Smooth muscle cell (in vitro differentiated cells): ENCODE measurements around the gene XRCC5. TPM values are rescaled to one million over a fixed set of nuclear protein-coding genes. Genes with fewer than 3 reads are reported as not detected.

Experiments used
- DNase-seq: peaks from one replicate; lab custom pipeline; 2025; ENCODE audit not compliant: unreplicated experiment; lab: John Stamatoyannopoulos, UW
- H2AFZ ChIP-seq: fragments of 200-600 bp; sonication (generic); 2 replicates; pipeline ENCODE4 v1.6.0; 2016; ENCODE audit warnings: antibody characterized with exemption, low read depth, mild to moderate bottlenecking
- H3F3A ChIP-seq: fragments of 200-600 bp; sonication (generic); 2 replicates; pipeline ENCODE4 v1.6.0; 2017; ENCODE audit warnings: antibody characterized with exemption, low read depth
- H3K27ac ChIP-seq: fragments of 200-600 bp; sonication (generic); 2 replicates; pipeline ENCODE4 v1.5.1; 2016; ENCODE audit warnings: low read depth, mild to moderate bottlenecking
- H3K27me3 ChIP-seq: fragments of 200-600 bp; sonication (generic); 2 replicates; pipeline ENCODE4 v1.6.1; 2016; ENCODE audit warnings: low read depth, mild to moderate bottlenecking
- H3K36me3 ChIP-seq: fragments of 200-600 bp; sonication (generic); 2 replicates; pipeline ENCODE4 v1.5.1; 2016; ENCODE audit warnings: low read depth
- H3K4me1 ChIP-seq: fragments of 200-600 bp; sonication (generic); 2 replicates; pipeline ENCODE4 v1.5.1; 2016; ENCODE audit warnings: low read depth
- H3K4me2 ChIP-seq: fragments of 200-600 bp; sonication (generic); 2 replicates; pipeline ENCODE4 v1.6.0; 2016; ENCODE audit warnings: mild to moderate bottlenecking
- H3K4me3 ChIP-seq: fragments of 200-600 bp; sonication (generic); 2 replicates; pipeline ENCODE4 v1.5.1; 2016; ENCODE audit warnings: mild to moderate bottlenecking
- H3K79me2 ChIP-seq: fragments of 200-600 bp; sonication (generic); 2 replicates; pipeline ENCODE4 v1.6.0; 2016; ENCODE audit warnings: low read depth, mild to moderate bottlenecking
- H3K9ac ChIP-seq: fragments of 200-600 bp; sonication (generic); 2 replicates; pipeline ENCODE4 v1.6.0; 2016; ENCODE audit warnings: low read depth
- H3K9me3 ChIP-seq: fragments of 200-600 bp; sonication (generic); replicated peaks from 2 replicates; pipeline ENCODE4 v1.5.1; 2016; ENCODE audit warnings: low read depth
- H4K20me1 ChIP-seq: fragments of 200-600 bp; sonication (generic); 2 replicates; pipeline ENCODE4 v1.6.0; 2016; ENCODE audit warnings: low read depth
- CTCF ChIP-seq: fragments of 200-600 bp; sonication (generic); IDR thresholded peaks from 2 replicates; pipeline ENCODE4 v1.5.1; 2017; ENCODE audit warnings: borderline replicate concordance, mild to moderate bottlenecking, antibody characterized with exemption; ENCODE audit not compliant: insufficient read depth, poor library complexity, severe bottlenecking
- WGBS: methylation state at CpG from one replicate; pipeline ENCODE4 v1.1.7; 2016; ENCODE audit warnings: low lambda C conversion rate; 5-methylcytosine and 5-hydroxymethylcytosine counted together
- polyA plus RNA-seq: library from polyadenylated mRNA; unstranded; fragments of >200 nt; fragmentation: Nextera tagmentation; extraction: Ambion mirVana; gene quantifications from 2 replicates; pipeline ENCODE4 v1.2.1, GENCODE V29; 2016
- total RNA-seq: library from RNA; depleted of rRNA; stranded (reverse); fragments of >200 nt; gene quantifications from 2 replicates; pipeline ENCODE4 v1.2.3, GENCODE V29; 2014

XRCC5 gene
- total and polyA plus RNA-seq, 2 experiments from 2014 or later = 197 to 266 TPM

DNA sequence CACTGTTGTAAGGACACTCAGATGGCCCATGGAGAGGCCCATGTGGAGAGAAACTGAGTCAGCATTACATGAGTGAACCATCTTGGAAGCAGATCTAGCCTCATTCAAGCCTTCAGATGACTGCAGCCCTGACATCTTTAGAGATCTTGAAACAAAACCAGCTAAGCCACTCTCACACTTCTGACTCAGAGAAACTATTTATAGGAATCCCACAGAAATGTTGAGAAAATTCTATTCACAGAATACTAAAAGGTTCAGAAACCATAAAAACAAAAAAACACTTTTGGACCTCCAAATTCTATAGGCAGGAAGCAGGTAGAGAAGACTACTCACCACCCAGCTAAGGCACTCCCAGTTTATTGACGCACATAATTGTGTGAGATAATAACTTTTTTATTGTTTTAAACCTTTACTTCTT is 18.8 kb upstream of the XRCC5 start:
- H3K4me1 ChIP-seq = no peaks in the 10 kb centered on the region
- no peak overlapping the region for H2AFZ ChIP-seq
- no peaks in the 10 kb centered on the region for H3K9me3 ChIP-seq
- TF ChIP-seq CTCF = no peak
- H3K27ac ChIP-seq = peak overlapping the region; percentile 45
- H3K79me2 ChIP-seq = no peaks in the 10 kb centered on the region
- 97% methylated on average over 1 of the region's 1 CpG for WGBS
- DNase-seq = no peak
- no peak overlapping the region for H3K4me2 ChIP-seq
- no peaks in the 10 kb centered on the region for H3K36me3 ChIP-seq
- no peak overlapping the region for H3K9ac ChIP-seq
- H3F3A ChIP-seq = no peaks in the 10 kb centered on the region
- no peak overlapping the region for H3K4me3 ChIP-seq
- H4K20me1 ChIP-seq = no peaks in the 10 kb centered on the region
- no peaks in the 10 kb centered on the region for H3K27me3 ChIP-seq

DNA sequence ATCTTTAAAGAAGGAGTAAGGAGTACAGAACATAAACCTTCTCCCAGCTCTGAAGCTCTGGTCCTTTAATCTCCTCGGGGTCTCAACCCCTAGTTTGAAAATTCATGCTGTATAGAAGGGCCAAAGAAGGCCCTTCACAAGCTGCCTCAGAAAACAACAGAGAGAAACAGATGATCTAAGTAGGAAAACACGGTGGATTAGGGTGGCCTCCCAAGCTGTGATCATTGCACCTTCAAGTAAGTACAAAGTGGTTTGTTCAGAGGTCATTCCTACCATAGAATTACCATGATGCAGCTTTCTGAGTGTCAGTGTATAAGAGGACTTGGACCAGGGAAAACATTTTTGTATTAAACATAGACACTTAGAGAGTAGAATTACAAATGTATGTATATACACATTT is 16.5 kb upstream of the XRCC5 start:
- 85% methylated on average over 2 of the region's 2 CpGs for WGBS

GRCh38 chr2:216094701-216095100 is 14.4 kb upstream of the XRCC5 start:
- H3K9ac ChIP-seq = no peak overlapping the region
- no peaks in the 10 kb centered on the region for H3K27me3 ChIP-seq
- no peaks in the 10 kb centered on the region for H3K79me2 ChIP-seq
- no peak overlapping the region for H3K27ac ChIP-seq
- no peak overlapping the region for H3K4me2 ChIP-seq
- no peaks in the 10 kb centered on the region for H3K9me3 ChIP-seq
- no peak overlapping the region for H3K4me3 ChIP-seq
- H3K4me1 ChIP-seq = no peaks in the 10 kb centered on the region
- no peaks in the 10 kb centered on the region for H4K20me1 ChIP-seq
- WGBS = 89% methylated on average over 3 of the region's 3 CpGs
- no peaks in the 10 kb centered on the region for H3F3A ChIP-seq
- H2AFZ ChIP-seq = no peak overlapping the region
- H3K36me3 ChIP-seq = no peaks in the 10 kb centered on the region
- no peak for TF ChIP-seq CTCF
- DNase-seq = no peak

More for the DNA sequence above, 16.5 kb upstream of the XRCC5 start:
- no peak for TF ChIP-seq CTCF
- no peaks in the 10 kb centered on the region for H3K27me3 ChIP-seq
- H4K20me1 ChIP-seq = no peaks in the 10 kb centered on the region
- no peak for DNase-seq
- H3F3A ChIP-seq = no peaks in the 10 kb centered on the region
- no peak overlapping the region for H3K9ac ChIP-seq
- H3K4me2 ChIP-seq = no peak overlapping the region
- H3K4me3 ChIP-seq = no peak overlapping the region
- H3K4me1 ChIP-seq = no peaks in the 10 kb centered on the region
- H3K79me2 ChIP-seq = no peaks in the 10 kb centered on the region
- H2AFZ ChIP-seq = no peak overlapping the region
- H3K27ac ChIP-seq = no peak overlapping the region
- no peaks in the 10 kb centered on the region for H3K9me3 ChIP-seq
- no peaks in the 10 kb centered on the region for H3K36me3 ChIP-seq
